Measurements from ENCODE around the gene RNF149.

RNF149 gene

GRCh38 chr2:101291973-101292372, 16.5 kb downstream of the RNF149 start:
- Mint-ChIP-seq H3K27ac (no peak overlapping the region), H3K4me3 (no peak overlapping the region), H3K27me3 (no peaks in the 10 kb centered on the region), H3K9me3 (no peaks in the 10 kb centered on the region), H3K4me1 (peaks cover 21% of the 10 kb centered on the region)
- DNase-seq (no peak), ATAC-seq (no peak)

GRCh38 chr2:101290711-101291110, 17.8 kb downstream of the RNF149 start:
- ATAC-seq: no peak
- no peaks in the 10 kb centered on the region for H3K27me3 Mint-ChIP-seq
- no peak for DNase-seq
- no peaks in the 10 kb centered on the region for H3K9me3 Mint-ChIP-seq
- H3K4me3 Mint-ChIP-seq: no peak overlapping the region
- H3K4me1 Mint-ChIP-seq: peaks cover 10% of the 10 kb centered on the region
- no peak overlapping the region for H3K27ac Mint-ChIP-seq

- Mint-ChIP-seq H3K4me3 (no peak overlapping the region), H3K4me1 (peaks cover 9% of the 10 kb centered on the region), H3K9me3 (no peaks in the 10 kb centered on the region), H3K27me3 (no peaks in the 10 kb centered on the region), H3K27ac (no peak overlapping the region)
- DNase-seq (no peak), ATAC-seq (no peak)
Observed at GRCh38 chr2:101287303-101287702, 21.2 kb downstream of the RNF149 start.

- DNase-seq (no peak), ATAC-seq (no peak)
- H3K9me3 Mint-ChIP-seq: no peaks in the 10 kb centered on the region
- H3K4me3 Mint-ChIP-seq: no peak overlapping the region
- no peaks in the 10 kb centered on the region for H3K27me3 Mint-ChIP-seq
- no peak overlapping the region for H3K27ac Mint-ChIP-seq
- H3K4me1 Mint-ChIP-seq: peaks cover 14% of the 10 kb centered on the region
Observed at GRCh38 chr2:101286684-101287083, 21.8 kb downstream of the RNF149 start.

GRCh38 chr2:101282980-101283379, 25.5 kb downstream of the RNF149 start:
- peaks cover 17% of the 10 kb centered on the region for H3K4me1 Mint-ChIP-seq

GRCh38 chr2:101281482-101281881, 27.0 kb downstream of the RNF149 start:
- H3K27me3 Mint-ChIP-seq: no peaks in the 10 kb centered on the region
- H3K27ac Mint-ChIP-seq: no peak overlapping the region
- H3K4me1 Mint-ChIP-seq: peaks cover 18% of the 10 kb centered on the region
- no peaks in the 10 kb centered on the region for H3K9me3 Mint-ChIP-seq
- no peak for ATAC-seq
- DNase-seq: no peak
- H3K4me3 Mint-ChIP-seq: no peak overlapping the region

More at GRCh38 chr2:101282980-101283379, 25.5 kb downstream of the RNF149 start:
- DNase-seq (no peak), ATAC-seq (no peak)
- Mint-ChIP-seq H3K27me3 (no peaks in the 10 kb centered on the region), H3K27ac (peak overlapping the region; percentile 1 to 76), H3K9me3 (no peaks in the 10 kb centered on the region), H3K4me3 (no peak overlapping the region)

GRCh38 chr2:101278925-101279324, 29.6 kb downstream of the RNF149 start:
- Mint-ChIP-seq H3K4me3 (no peak overlapping the region), H3K27me3 (no peaks in the 10 kb centered on the region), H3K27ac (no peak overlapping the region), H3K4me1 (peaks cover 23% of the 10 kb centered on the region), H3K9me3 (no peaks in the 10 kb centered on the region)
- DNase-seq: no peak
- no peak for ATAC-seq

GRCh38 chr2:101277111-101277510, 31.4 kb downstream of the RNF149 start:
- Mint-ChIP-seq H3K4me1 (peaks cover 32% of the 10 kb centered on the region), H3K4me3 (no peak overlapping the region), H3K9me3 (no peaks in the 10 kb centered on the region), H3K27ac (no peak overlapping the region), H3K27me3 (no peaks in the 10 kb centered on the region)
- DNase-seq (no peak), ATAC-seq (no peak)

- peaks cover 49% of the 10 kb centered on the region for H3K4me1 Mint-ChIP-seq
Observed at GRCh38 chr2:101274142-101274541, 34.4 kb downstream of the RNF149 start.

GRCh38 chr2:101273056-101273455, 35.4 kb downstream of the RNF149 start:
- peak overlapping the region in 1 of 2 donors; percentile 12 for H3K4me3 Mint-ChIP-seq
- no peak for ATAC-seq

More at GRCh38 chr2:101274142-101274541, 34.4 kb downstream of the RNF149 start:
- Mint-ChIP-seq H3K27me3 (no peaks in the 10 kb centered on the region), H3K4me3 (no peak overlapping the region), H3K9me3 (no peaks in the 10 kb centered on the region), H3K27ac (peak overlapping the region in 1 of 2 donors; percentile 65)
- DNase-seq (no peak), ATAC-seq (no peak)

GRCh38 chr2:101272045-101272784, 36.3 kb downstream of the RNF149 start:
- no peaks in the 10 kb centered on the region for H3K9me3 Mint-ChIP-seq
- peak overlapping the region; percentile 34 to 90 for H3K27ac Mint-ChIP-seq
- H3K27me3 Mint-ChIP-seq: no peaks in the 10 kb centered on the region
- H3K4me1 Mint-ChIP-seq: peaks cover 56% of the 10 kb centered on the region
- peak overlapping the region; percentile 32 to 41 for H3K4me3 Mint-ChIP-seq
- peak; percentile 99 for ATAC-seq
- no peak for DNase-seq

More at GRCh38 chr2:101273056-101273455, 35.4 kb downstream of the RNF149 start:
- DNase-seq: no peak
- peak overlapping the region in 1 of 2 donors; percentile 68 for H3K27ac Mint-ChIP-seq
- no peaks in the 10 kb centered on the region for H3K9me3 Mint-ChIP-seq
- peaks cover 52% of the 10 kb centered on the region for H3K4me1 Mint-ChIP-seq
- no peaks in the 10 kb centered on the region for H3K27me3 Mint-ChIP-seq

- ATAC-seq (no peak), DNase-seq (no peak)
- H3K9me3 Mint-ChIP-seq: no peaks in the 10 kb centered on the region
- peaks cover 67% of the 10 kb centered on the region for H3K4me1 Mint-ChIP-seq
- no peak overlapping the region for H3K4me3 Mint-ChIP-seq
- H3K27ac Mint-ChIP-seq: peak overlapping the region; percentile 40 to 89
- no peaks in the 10 kb centered on the region for H3K27me3 Mint-ChIP-seq
Observed at GRCh38 chr2:101270700-101271259, 37.7 kb downstream of the RNF149 start.

GRCh38 chr2:101267671-101268656, 40.5 kb downstream of the RNF149 start:
- DNase-seq (no peak), ATAC-seq (no peak)
- H3K9me3 Mint-ChIP-seq: no peaks in the 10 kb centered on the region
- no peak overlapping the region for H3K4me3 Mint-ChIP-seq
- no peaks in the 10 kb centered on the region for H3K27me3 Mint-ChIP-seq
- peak overlapping the region; percentile 1 to 42 for H3K27ac Mint-ChIP-seq
- peaks cover 65% of the 10 kb centered on the region for H3K4me1 Mint-ChIP-seq

GRCh38 chr2:101265893-101266499, 42.5 kb downstream of the RNF149 start:
- H3K27me3 Mint-ChIP-seq: no peaks in the 10 kb centered on the region
- no peaks in the 10 kb centered on the region for H3K9me3 Mint-ChIP-seq
- H3K27ac Mint-ChIP-seq: peak overlapping the region in 1 of 2 donors; percentile 48
- ATAC-seq: no peak
- H3K4me1 Mint-ChIP-seq: peaks cover 52% of the 10 kb centered on the region
- DNase-seq: no peak
- no peak overlapping the region for H3K4me3 Mint-ChIP-seq

- Mint-ChIP-seq H3K27me3 (no peaks in the 10 kb centered on the region), H3K4me1 (peaks cover 41% of the 10 kb centered on the region)
- no peak for ATAC-seq
Observed at GRCh38 chr2:101264360-101264939, 44.1 kb downstream of the RNF149 start.

More at GRCh38 chr2:101264360-101264939, 44.1 kb downstream of the RNF149 start:
- H3K4me3 Mint-ChIP-seq: no peak overlapping the region
- H3K9me3 Mint-ChIP-seq: no peaks in the 10 kb centered on the region
- H3K27ac Mint-ChIP-seq: no peak overlapping the region
- DNase-seq: no peak

Data from stimulated activated naive CD8-positive, alpha-beta T cell treated with anti-CD3 and anti-CD28 coated beads, Interleukin-15, amount 100 ng/mL, for 72 hours (primary cell).